ENCODE results near the gene GAREM1. TPM values are rescaled to one million over a fixed set of nuclear protein-coding genes. Genes with fewer than 3 reads are reported as not detected.

Gene GAREM1
- total RNA-seq, 1 donor from 2014 or later = 11.0 TPM

DNA sequence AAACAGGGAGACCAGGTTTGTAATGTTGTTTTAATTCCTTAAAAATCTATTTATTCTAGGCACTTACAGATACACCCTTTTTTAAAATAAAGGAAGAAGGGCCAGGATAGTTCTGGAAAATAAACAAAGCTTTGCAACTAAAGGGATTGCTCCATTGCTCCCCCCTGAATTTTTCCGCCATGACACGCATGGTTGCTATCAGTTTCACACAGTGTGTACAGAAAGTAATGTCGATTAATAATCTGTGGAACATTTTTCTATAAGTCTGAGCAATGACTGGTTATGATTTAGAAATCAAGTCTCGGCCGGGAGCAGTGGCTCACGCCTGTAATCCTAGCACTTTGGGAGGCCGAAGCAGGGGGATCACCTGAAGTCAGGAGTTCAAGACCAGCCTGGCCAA is 90.8 kb downstream of the GAREM1 start:
- no peak for TF ChIP-seq CTCF (IDR thresholded peaks at IDR 0.05; ENCODE audit: unreplicated experiment)

DNA sequence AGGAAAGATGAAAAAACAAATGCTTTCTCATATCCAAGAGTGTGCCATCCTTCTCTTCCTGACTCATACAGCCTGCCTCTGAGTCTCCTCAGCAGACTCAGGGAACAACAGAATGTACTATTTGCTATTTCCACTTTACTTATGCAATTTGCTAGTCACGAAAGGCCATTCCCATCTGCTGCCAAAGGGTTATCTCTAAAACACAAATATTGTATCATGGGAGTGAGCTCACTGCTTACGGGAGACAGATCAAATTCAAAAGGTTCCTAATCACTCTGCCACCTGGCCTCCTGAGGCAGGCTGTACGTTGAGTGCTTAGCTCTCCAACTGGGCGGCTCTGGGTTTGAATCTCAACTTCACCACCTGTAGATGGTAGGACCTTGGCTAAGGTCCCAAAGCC is 92.0 kb downstream of the GAREM1 start:
- DNase-seq (ENCODE audit: low spot score, unreplicated experiment) = no peak
- TF ChIP-seq CTCF (IDR thresholded peaks at IDR 0.05; ENCODE audit: unreplicated experiment) = no peak
- H3K36me3 Mint-ChIP-seq (ENCODE audit: insufficient read depth) = peaks cover 3% of the 10 kb centered on the region
- H3K27me3 Mint-ChIP-seq = peaks cover 19% of the 10 kb centered on the region
- no peak overlapping the region for H3K4me3 Mint-ChIP-seq (ENCODE audit: low read depth)
- peaks cover 25% of the 10 kb centered on the region for H3K4me1 Mint-ChIP-seq (ENCODE audit: low read depth)
- no peak overlapping the region for H3K27ac Mint-ChIP-seq
- no peaks in the 10 kb centered on the region for H3K9me3 Mint-ChIP-seq (ENCODE audit: low read depth)

More for the DNA sequence above, 90.8 kb downstream of the GAREM1 start:
- no peak overlapping the region for H3K27ac Mint-ChIP-seq
- H3K27me3 Mint-ChIP-seq = peaks cover 17% of the 10 kb centered on the region
- peaks cover 20% of the 10 kb centered on the region for H3K4me1 Mint-ChIP-seq (ENCODE audit: low read depth)
- H3K4me3 Mint-ChIP-seq (ENCODE audit: low read depth) = no peak overlapping the region
- H3K36me3 Mint-ChIP-seq (ENCODE audit: insufficient read depth) = peaks cover 3% of the 10 kb centered on the region
- DNase-seq (ENCODE audit: low spot score, unreplicated experiment) = no peak
- H3K9me3 Mint-ChIP-seq (ENCODE audit: low read depth) = no peaks in the 10 kb centered on the region

- TF ChIP-seq CTCF (IDR thresholded peaks at IDR 0.05; ENCODE audit: unreplicated experiment) = no peak
- H3K4me1 Mint-ChIP-seq (ENCODE audit: low read depth) = peaks cover 35% of the 10 kb centered on the region
- DNase-seq (ENCODE audit: low spot score, unreplicated experiment) = no peak
- H3K4me3 Mint-ChIP-seq (ENCODE audit: low read depth) = no peak overlapping the region
- H3K27me3 Mint-ChIP-seq = peaks cover 20% of the 10 kb centered on the region
- H3K27ac Mint-ChIP-seq = no peak overlapping the region
- no peaks in the 10 kb centered on the region for H3K9me3 Mint-ChIP-seq (ENCODE audit: low read depth)
- H3K36me3 Mint-ChIP-seq (ENCODE audit: insufficient read depth) = no peaks in the 10 kb centered on the region
Measured at GRCh38 chr18:32373995-32374394, 96.7 kb downstream of the GAREM1 start.

DNA sequence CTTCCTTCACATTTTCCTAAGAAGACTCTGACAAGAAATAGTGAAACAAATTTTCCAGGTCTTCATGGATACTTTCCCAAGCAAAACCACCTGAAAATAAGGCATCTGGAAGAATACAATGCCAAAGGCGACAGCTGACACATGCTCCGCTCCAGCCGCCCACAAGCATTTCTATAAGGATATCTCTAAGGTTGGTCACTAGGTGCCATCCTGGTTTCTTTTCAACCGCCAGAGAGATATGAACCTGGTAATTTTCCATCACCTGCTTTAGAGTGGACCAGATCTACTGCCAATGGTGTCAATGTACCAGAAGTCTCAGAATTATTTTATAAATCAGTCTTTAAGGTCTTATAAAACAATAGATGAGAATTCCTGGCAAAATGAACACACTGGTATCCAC is 97.2 kb downstream of the GAREM1 start:
- TF ChIP-seq CTCF (IDR thresholded peaks at IDR 0.05; ENCODE audit: unreplicated experiment) = no peak
- Mint-ChIP-seq H3K4me3 (ENCODE audit: low read depth) (no peak overlapping the region), H3K27ac (no peak overlapping the region), H3K36me3 (ENCODE audit: insufficient read depth) (no peaks in the 10 kb centered on the region), H3K27me3 (peaks cover 25% of the 10 kb centered on the region), H3K4me1 (ENCODE audit: low read depth) (peaks cover 32% of the 10 kb centered on the region), H3K9me3 (ENCODE audit: low read depth) (no peaks in the 10 kb centered on the region)
- DNase-seq (ENCODE audit: low spot score, unreplicated experiment) = no peak

GRCh38 chr18:32372381-32373061 is 98.2 kb downstream of the GAREM1 start:
- peaks cover 35% of the 10 kb centered on the region for H3K27me3 Mint-ChIP-seq
- no peaks in the 10 kb centered on the region for H3K36me3 Mint-ChIP-seq (ENCODE audit: insufficient read depth)
- no peak for TF ChIP-seq CTCF (IDR thresholded peaks at IDR 0.05; ENCODE audit: unreplicated experiment)
- H3K4me3 Mint-ChIP-seq (ENCODE audit: low read depth) = peak overlapping the region; percentile 46
- peak overlapping the region; percentile 99 for H3K27ac Mint-ChIP-seq
- H3K9me3 Mint-ChIP-seq (ENCODE audit: low read depth) = no peaks in the 10 kb centered on the region
- H3K4me1 Mint-ChIP-seq (ENCODE audit: low read depth) = peaks cover 36% of the 10 kb centered on the region
- peak; percentile 12 for DNase-seq (ENCODE audit: low spot score, unreplicated experiment)

All from progenitor cell of endocrine pancreas (in vitro differentiated cells).